Measurements from ENCODE around the gene LDB2.

LDB2 gene

DNA sequence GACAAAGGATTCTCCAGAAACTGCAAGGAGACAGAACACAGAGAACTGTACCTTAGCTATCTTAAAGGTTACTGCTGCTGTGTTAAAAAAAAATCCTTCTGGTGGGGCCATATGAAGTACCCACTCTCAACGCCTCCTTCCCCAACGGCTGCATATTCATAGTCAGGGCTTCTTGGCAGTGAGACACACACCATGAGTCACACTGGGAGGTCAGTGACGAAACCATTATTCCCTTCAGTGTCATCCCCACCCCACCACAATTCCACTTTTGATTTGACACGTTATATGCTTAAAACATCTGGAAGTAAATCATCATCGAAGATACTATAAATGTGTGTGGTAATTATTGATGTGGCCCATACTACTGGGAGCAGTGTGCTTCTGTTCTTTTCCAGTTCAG is 271.5 kb downstream of the LDB2 start:
- no peaks in the 10 kb centered on the region for H3K4me1 Mint-ChIP-seq (ENCODE audit: low read depth)
- peaks cover 11% of the 10 kb centered on the region for H3K9me3 Mint-ChIP-seq
- no peak overlapping the region for H3K27ac Mint-ChIP-seq
- no peak overlapping the region for H3K4me3 Mint-ChIP-seq
- H3K27me3 Mint-ChIP-seq (ENCODE audit: low read depth): no peaks in the 10 kb centered on the region
- no peaks in the 10 kb centered on the region for H3K36me3 Mint-ChIP-seq (ENCODE audit: low read depth)

DNA sequence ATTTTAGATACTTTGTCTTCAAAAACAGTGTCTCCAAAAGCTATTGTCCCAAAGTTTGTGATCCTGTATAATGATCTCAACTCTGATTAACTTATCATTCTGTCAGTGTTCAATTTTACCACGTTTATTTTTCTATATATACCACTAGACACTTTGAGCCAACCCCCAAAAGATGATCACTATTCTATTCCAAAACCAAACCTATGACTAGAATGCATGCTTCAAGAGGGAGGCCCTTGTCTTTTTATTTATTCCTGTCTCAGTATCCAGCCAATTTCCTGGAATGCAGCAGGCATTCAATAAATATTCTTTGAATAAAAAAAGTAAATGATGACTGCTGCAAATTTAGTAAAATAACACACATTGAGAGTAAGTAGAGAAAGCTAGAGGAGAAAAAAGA is 275.6 kb downstream of the LDB2 start:
- no peak overlapping the region for H3K4me3 Mint-ChIP-seq
- no peak overlapping the region for H3K27ac Mint-ChIP-seq
- H3K9me3 Mint-ChIP-seq: peaks cover 5% of the 10 kb centered on the region
- no peaks in the 10 kb centered on the region for H3K27me3 Mint-ChIP-seq (ENCODE audit: low read depth)
- H3K36me3 Mint-ChIP-seq (ENCODE audit: low read depth): no peaks in the 10 kb centered on the region
- H3K4me1 Mint-ChIP-seq (ENCODE audit: low read depth): no peaks in the 10 kb centered on the region

DNA sequence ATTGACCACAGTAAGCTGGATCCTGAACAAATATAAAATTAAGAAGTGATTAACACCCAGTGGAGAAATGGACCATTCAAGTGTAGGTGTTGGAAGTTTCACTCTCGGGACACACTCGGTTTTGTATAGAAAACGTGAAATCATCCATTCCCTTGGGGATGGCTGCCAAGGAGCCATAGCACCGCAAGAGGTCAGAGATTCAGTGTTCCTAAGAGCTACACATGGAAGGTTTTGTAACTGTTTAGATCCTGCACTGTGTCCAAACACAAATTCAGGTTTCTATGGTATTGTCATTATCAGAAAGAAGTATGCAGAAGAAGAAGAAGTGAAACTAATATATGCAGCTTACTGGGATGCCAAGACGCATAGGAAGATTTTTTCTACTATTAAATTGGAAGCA is 281.0 kb downstream of the LDB2 start:
- no peak overlapping the region for H3K4me3 Mint-ChIP-seq
- H3K36me3 Mint-ChIP-seq (ENCODE audit: low read depth): no peaks in the 10 kb centered on the region
- no peaks in the 10 kb centered on the region for H3K4me1 Mint-ChIP-seq (ENCODE audit: low read depth)
- no peaks in the 10 kb centered on the region for H3K9me3 Mint-ChIP-seq
- no peak overlapping the region for H3K27ac Mint-ChIP-seq
- H3K27me3 Mint-ChIP-seq (ENCODE audit: low read depth): no peaks in the 10 kb centered on the region

DNA sequence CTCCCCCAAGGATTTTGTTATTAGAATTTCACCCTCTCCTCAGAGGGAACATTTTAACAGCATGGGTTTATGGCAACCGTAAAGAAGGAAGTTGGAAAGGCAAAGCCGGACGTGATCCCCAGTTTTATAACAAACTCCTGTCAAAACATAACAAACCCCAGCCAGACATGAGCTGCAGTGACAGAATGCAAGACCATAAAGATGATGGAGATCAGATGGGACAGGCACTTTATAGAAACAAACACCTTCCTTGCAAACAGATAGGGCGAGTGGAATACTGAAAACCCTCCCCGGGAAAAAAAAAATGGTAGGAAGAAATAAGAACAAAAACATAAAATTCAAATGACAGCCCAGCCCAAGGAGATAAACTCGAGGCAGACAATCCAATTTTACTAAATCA is 281.4 kb downstream of the LDB2 start:
- H3K27ac Mint-ChIP-seq: no peak overlapping the region
- H3K36me3 Mint-ChIP-seq (ENCODE audit: low read depth): no peaks in the 10 kb centered on the region

DNA sequence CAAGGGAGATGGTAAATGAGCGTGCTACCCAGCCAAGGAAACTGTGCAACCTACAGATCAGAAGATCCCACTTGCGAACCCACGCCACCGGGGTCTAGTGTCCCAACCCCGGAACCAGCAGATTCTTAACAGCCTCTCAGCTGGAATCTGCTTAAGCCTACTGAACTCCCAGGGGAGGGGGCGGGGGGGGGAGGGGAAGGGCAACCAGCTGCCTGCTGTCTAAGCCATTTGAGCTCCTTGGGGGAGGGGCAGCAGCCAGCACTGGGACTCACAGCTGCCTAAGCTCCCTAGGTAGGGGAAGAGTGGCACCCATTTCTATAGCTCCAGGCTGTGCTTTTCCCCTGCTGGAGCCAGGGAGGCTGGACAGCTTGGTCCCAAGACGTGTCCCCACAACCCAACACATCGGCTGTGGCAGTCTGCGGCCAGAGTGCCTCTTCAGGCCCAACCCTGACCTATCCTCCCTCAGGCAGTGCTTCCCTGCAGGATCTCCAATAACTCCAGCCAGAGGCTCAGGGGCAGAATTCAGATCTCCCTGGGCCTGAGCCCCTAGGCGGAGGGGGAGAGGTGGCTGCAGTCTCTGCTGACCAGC is 289.2 kb downstream of the LDB2 start:
- H3K4me1 Mint-ChIP-seq (ENCODE audit: low read depth): no peaks in the 10 kb centered on the region

More for the DNA sequence above, 281.4 kb downstream of the LDB2 start:
- no peaks in the 10 kb centered on the region for H3K4me1 Mint-ChIP-seq (ENCODE audit: low read depth)
- H3K4me3 Mint-ChIP-seq: no peak overlapping the region
- H3K27me3 Mint-ChIP-seq (ENCODE audit: low read depth): no peaks in the 10 kb centered on the region
- H3K9me3 Mint-ChIP-seq: peaks cover 3% of the 10 kb centered on the region

DNA sequence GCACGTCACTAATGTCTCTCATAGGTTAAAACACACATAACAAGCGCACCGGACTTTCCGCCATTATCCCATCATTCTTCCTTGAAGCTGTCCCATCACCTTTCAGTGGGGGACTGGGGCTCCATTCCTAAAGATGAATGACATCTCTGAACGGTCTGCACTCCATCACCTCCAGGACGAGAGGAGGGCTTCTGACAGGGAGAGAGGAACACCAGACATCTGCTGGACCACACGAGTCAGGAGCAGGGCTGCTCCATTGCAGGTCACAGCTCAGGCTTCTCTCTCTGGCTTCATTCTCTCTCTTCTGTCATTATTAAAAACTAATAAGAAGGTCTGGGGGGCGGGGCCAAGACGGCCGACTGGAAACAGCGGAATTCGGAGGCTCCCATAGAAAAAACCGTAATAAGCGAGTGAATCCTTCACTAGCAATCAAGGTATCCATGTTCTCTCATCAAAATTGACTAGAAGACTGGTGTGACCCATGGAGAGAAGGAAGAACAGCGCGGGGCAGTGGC is 289.8 kb downstream of the LDB2 start:
- H3K4me1 Mint-ChIP-seq (ENCODE audit: low read depth): no peaks in the 10 kb centered on the region
- no peak overlapping the region for H3K4me3 Mint-ChIP-seq
- H3K27ac Mint-ChIP-seq: no peak overlapping the region
- peaks cover 8% of the 10 kb centered on the region for H3K9me3 Mint-ChIP-seq
- no peaks in the 10 kb centered on the region for H3K27me3 Mint-ChIP-seq (ENCODE audit: low read depth)
- no peaks in the 10 kb centered on the region for H3K36me3 Mint-ChIP-seq (ENCODE audit: low read depth)

More for the DNA sequence above, 289.2 kb downstream of the LDB2 start:
- Mint-ChIP-seq H3K27ac (no peak overlapping the region), H3K36me3 (ENCODE audit: low read depth) (no peaks in the 10 kb centered on the region), H3K9me3 (peaks cover 8% of the 10 kb centered on the region), H3K4me3 (no peak overlapping the region), H3K27me3 (ENCODE audit: low read depth) (no peaks in the 10 kb centered on the region)

DNA sequence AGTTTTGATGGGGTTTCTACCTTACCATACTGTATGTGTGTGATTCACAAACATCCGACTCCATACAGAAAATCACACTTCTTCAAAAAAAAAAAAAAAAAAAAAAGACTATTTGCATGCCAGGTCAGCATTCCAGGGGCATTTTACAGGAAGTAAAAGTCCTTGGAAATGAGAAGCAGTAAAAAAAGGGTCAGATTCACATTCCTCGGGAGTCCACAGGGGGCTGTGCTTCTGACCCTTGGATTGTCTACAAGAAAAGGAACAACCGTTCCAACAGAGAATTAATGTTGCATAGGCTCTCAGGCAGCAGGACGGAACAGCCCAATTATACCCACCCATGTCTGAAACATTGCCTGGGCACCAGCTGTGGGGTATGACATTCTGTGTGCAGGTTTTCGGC is 290.3 kb downstream of the LDB2 start:
- no peaks in the 10 kb centered on the region for H3K27me3 Mint-ChIP-seq (ENCODE audit: low read depth)
- H3K9me3 Mint-ChIP-seq: peaks cover 8% of the 10 kb centered on the region
- H3K4me3 Mint-ChIP-seq: no peak overlapping the region
- no peaks in the 10 kb centered on the region for H3K4me1 Mint-ChIP-seq (ENCODE audit: low read depth)
- no peaks in the 10 kb centered on the region for H3K36me3 Mint-ChIP-seq (ENCODE audit: low read depth)
- no peak overlapping the region for H3K27ac Mint-ChIP-seq

DNA sequence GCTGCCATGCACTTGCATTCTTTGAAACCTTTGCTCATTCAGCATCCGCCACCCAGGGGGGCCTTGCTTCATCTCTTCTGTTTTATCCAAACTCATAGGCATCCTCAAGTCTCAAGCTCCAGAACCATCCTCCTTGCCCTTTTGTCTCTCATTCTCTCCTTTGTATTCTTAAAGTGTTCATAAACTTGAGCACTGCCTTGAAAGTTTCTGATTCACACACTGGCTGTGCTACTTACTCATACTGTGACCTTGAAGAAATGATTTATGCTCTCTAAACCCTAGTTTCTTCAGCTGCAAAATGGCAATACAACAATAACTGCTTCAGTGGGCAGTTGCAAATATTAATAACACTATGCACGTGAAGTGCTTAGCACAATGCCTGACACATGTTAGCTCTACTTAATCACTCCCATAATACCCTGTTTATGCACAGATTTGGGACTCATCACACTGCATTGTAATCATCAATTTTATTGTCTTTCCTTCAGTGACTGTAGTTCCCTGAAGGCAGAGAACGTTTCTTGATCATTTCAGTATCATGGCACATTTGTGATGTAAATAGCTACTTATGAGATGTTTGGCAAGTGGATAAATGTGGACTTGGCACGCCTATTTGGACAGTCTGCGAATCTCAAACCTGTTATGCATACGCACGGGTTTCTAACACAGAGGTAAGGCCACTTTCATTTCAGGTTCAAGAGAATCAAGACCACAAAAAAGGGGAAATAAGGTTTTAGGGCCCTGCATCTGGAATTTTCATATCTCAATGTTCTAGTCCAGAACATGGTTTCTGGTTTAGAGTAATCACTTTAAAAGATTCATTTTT is 291.0 kb downstream of the LDB2 start:
- Mint-ChIP-seq H3K9me3 (peaks cover 8% of the 10 kb centered on the region), H3K36me3 (ENCODE audit: low read depth) (no peaks in the 10 kb centered on the region), H3K4me1 (ENCODE audit: low read depth) (no peaks in the 10 kb centered on the region), H3K27me3 (ENCODE audit: low read depth) (no peaks in the 10 kb centered on the region), H3K4me3 (no peak overlapping the region), H3K27ac (no peak overlapping the region)

DNA sequence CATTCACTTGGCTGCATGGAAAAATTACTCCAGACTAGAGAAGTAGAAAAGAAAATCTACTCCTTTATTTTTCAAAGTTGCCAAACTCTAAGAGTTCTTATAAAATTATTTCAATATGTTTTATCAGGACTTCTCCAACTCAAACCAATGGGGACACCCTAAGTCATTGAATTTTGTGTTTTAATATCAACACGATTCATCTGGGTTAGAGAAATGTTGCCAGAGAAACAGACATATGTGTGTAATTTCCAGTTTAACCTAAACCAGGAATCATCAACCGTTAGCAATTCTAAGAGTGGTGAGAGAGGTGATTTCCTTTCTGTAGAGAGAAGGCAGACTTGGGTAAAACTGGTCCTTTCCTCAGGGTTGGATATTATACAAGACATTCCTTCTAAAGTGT is 291.8 kb downstream of the LDB2 start:
- Mint-ChIP-seq H3K36me3 (ENCODE audit: low read depth) (no peaks in the 10 kb centered on the region), H3K4me1 (ENCODE audit: low read depth) (no peaks in the 10 kb centered on the region), H3K27ac (no peak overlapping the region), H3K27me3 (ENCODE audit: low read depth) (no peaks in the 10 kb centered on the region), H3K9me3 (peaks cover 1% of the 10 kb centered on the region), H3K4me3 (no peak overlapping the region)

DNA sequence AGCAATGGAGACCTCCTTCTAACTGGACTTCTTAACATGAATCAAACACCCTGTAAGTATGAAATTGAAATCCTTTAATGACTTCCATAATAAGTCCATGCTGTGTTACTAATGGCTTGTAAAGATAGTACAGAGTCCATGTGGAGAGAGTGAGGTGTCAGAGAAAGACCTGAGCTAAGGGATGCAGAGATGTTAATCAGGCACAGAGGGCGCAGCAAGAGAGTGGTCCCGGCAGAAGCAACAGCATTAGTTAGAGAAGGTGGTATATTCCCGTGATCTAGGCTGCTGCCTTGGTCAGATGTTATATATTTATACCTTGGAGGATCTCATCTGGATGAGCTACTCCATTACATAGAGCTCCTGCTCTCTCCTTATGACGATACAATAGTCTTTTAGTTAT is 295.3 kb downstream of the LDB2 start:
- Mint-ChIP-seq H3K27ac (no peak overlapping the region), H3K4me1 (ENCODE audit: low read depth) (no peaks in the 10 kb centered on the region), H3K36me3 (ENCODE audit: low read depth) (no peaks in the 10 kb centered on the region), H3K27me3 (ENCODE audit: low read depth) (no peaks in the 10 kb centered on the region), H3K4me3 (no peak overlapping the region), H3K9me3 (no peaks in the 10 kb centered on the region)

DNA sequence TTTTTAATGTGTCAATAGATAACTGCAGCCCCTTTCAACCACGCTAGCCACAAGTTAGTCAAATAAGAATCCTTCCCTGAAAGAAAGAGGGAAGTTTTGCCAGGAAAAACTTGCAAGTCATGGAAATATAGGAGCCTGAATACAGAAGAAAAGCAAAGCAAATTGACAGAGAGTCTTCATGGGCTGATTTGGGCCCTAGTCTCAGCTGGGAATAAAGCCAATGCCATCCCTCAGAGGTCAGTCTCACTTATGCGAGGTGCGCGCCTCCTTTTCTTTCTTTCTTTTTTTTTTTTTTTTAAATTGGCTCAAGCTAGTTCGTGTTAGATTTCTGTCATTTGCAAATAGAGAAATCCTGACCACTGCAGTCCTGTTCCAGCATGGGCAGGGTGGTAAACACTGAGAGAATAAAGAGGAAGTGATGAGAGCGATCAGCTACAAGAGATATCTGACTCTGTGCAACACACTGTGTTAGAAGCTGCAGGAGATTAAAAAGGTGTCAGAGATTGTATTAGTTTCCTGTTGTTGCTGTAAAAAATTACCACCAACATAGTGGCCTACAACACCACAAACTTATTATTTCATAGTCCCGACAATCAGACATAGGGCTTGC is 299.7 kb downstream of the LDB2 start:
- H3K4me3 Mint-ChIP-seq: no peak overlapping the region
- H3K4me1 Mint-ChIP-seq (ENCODE audit: low read depth): peaks cover 2% of the 10 kb centered on the region
- H3K9me3 Mint-ChIP-seq: no peaks in the 10 kb centered on the region
- no peaks in the 10 kb centered on the region for H3K27me3 Mint-ChIP-seq (ENCODE audit: low read depth)
- H3K27ac Mint-ChIP-seq: no peak overlapping the region
- no peaks in the 10 kb centered on the region for H3K36me3 Mint-ChIP-seq (ENCODE audit: low read depth)

DNA sequence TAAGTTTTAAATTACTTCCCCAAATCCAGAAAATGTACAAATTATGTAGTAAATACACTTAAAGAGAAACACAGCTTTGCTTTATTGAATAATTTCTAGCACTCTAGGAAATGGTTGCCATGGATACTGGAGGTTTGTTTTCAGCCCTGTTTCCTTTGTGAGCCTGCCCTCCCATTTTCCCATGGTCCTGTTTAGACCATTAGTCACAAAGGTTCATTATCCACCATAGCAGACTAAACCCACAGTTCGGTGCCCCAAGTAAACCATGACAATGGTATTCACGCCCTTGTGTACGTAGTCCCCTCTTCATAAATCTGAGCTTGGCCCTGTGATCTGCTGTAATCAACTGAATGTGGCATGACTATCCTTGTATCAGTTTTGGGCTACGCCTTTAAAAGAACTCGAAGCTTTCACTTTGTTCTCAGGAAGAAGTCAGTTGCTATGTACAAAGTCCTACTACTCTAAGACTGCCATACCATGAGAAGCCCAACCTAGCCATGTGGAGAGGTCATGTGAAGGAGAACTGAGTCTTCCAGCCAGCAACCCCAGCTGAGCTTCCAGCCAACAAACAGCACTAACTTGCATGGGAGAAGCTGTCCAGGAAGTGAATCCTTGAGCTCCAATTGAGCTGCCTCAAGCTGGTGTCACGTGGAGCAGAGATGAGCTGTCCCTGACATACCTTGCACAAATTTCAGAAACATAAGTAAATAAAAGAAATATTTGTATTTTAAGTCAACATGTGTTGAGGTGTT is 300.4 kb downstream of the LDB2 start:
- H3K9me3 Mint-ChIP-seq: no peaks in the 10 kb centered on the region
- no peak overlapping the region for H3K4me3 Mint-ChIP-seq

DNA sequence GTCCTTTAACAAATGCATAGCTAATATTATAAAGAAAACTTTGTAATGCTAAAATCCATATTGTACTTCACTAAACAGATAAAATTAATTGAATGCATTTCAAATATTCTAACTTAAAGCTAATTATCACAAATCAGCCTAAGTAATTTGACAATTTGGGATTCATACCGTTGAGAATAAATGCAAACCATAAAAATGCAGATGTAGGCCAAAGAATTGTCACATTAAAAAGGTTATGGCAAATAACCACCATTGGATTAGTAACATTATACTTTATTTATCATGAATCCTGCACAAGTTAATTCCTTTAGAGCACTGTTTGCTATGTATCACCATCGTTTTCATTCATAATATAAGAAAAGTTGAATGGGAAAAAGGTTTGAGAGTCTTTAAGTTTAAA is 301.0 kb downstream of the LDB2 start:
- no peak overlapping the region for H3K27ac Mint-ChIP-seq
- no peaks in the 10 kb centered on the region for H3K9me3 Mint-ChIP-seq
- H3K36me3 Mint-ChIP-seq (ENCODE audit: low read depth): no peaks in the 10 kb centered on the region
- H3K4me3 Mint-ChIP-seq: no peak overlapping the region
- H3K27me3 Mint-ChIP-seq (ENCODE audit: low read depth): no peaks in the 10 kb centered on the region
- peaks cover 2% of the 10 kb centered on the region for H3K4me1 Mint-ChIP-seq (ENCODE audit: low read depth)

More for the DNA sequence above, 300.4 kb downstream of the LDB2 start:
- H3K36me3 Mint-ChIP-seq (ENCODE audit: low read depth): no peaks in the 10 kb centered on the region
- no peak overlapping the region for H3K27ac Mint-ChIP-seq
- no peaks in the 10 kb centered on the region for H3K27me3 Mint-ChIP-seq (ENCODE audit: low read depth)
- peaks cover 2% of the 10 kb centered on the region for H3K4me1 Mint-ChIP-seq (ENCODE audit: low read depth)

DNA sequence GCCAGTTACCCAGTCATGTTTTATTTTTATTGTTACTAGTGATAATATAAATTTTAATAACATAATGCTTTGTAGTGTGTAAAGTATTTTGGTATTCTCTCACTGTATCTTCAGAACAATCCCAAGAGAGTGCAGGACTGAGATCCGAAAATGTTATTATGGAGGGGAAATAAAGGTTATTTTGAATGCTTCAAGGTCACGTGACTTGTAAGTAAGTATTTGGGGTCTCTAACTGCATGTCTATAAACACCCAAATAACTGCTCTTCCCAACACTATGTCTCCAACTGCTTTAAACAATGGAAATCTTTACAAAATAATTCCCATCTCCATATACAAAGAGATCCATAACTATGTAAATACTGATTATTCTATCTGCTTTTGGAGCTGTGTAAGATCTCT is 302.2 kb downstream of the LDB2 start:
- Mint-ChIP-seq H3K27ac (no peak overlapping the region), H3K4me1 (ENCODE audit: low read depth) (peaks cover 2% of the 10 kb centered on the region), H3K27me3 (ENCODE audit: low read depth) (no peaks in the 10 kb centered on the region), H3K36me3 (ENCODE audit: low read depth) (no peaks in the 10 kb centered on the region), H3K4me3 (no peak overlapping the region), H3K9me3 (no peaks in the 10 kb centered on the region)

All from T-helper 1 cell treated with Interleukin-12 subunit alpha and Interleukin-12 subunit beta and Interleukin-4 antibody, amounts not matched to agents 30 μg/mL and 1 μg/mL, for 36 hours (primary cell).